NCI-H510A (cell line): ENCODE results near the gene PEX11A.

Experiments
- DNase-seq: peaks from one replicate; lab custom pipeline; 2025; lab: John Stamatoyannopoulos, UW

Gene PEX11A

GRCh38 chr15:89654847-89655805 lies 35.4 kb downstream of the PEX11A start, which contains the start of gene KIF7:
Gene KIF7 (minus strand): TSS chr15:89655467. CDS start chr15:89652930, 2,537 bp downstream.
- no peak for DNase-seq

- DNase-seq, result no peak
These were observed 36.2 kb downstream of the PEX11A start for GRCh38 chr15:89654301-89654761.

- DNase-seq, result no peak
These were observed 37.0 kb downstream of the PEX11A start for GRCh38 chr15:89653578-89653977.

GRCh38 chr15:89652666-89653065 lies 37.9 kb downstream of the PEX11A start:
- DNase-seq, result no peak

GRCh38 chr15:89652131-89652530 lies 38.4 kb downstream of the PEX11A start:
- no peak for DNase-seq

- DNase-seq, result no peak
These were observed 40.8 kb downstream of the PEX11A start for GRCh38 chr15:89649716-89650115.

- no peak for DNase-seq
These were observed 41.4 kb downstream of the PEX11A start for GRCh38 chr15:89649013-89649625.

- no peak for DNase-seq
These were observed 42.2 kb downstream of the PEX11A start for GRCh38 chr15:89648106-89649012.

- no peak for DNase-seq
These were observed 43.2 kb downstream of the PEX11A start for GRCh38 chr15:89647191-89647851.

- no peak for DNase-seq
These were observed 44.0 kb downstream of the PEX11A start for GRCh38 chr15:89646416-89647141.

GRCh38 chr15:89645680-89646079 lies 44.9 kb downstream of the PEX11A start:
- DNase-seq, result no peak

- no peak for DNase-seq
These were observed 48.4 kb downstream of the PEX11A start for GRCh38 chr15:89642106-89642505.

- no peak for DNase-seq
These were observed 49.5 kb downstream of the PEX11A start for GRCh38 chr15:89641053-89641452.

GRCh38 chr15:89640245-89640644 lies 50.3 kb downstream of the PEX11A start:
- DNase-seq, result no peak

GRCh38 chr15:89633585-89633984 lies 57.0 kb downstream of the PEX11A start:
- no peak for DNase-seq

GRCh38 chr15:89632563-89633430 lies 57.8 kb downstream of the PEX11A start:
- DNase-seq, result no peak

- no peak for DNase-seq
These were observed 58.7 kb downstream of the PEX11A start for GRCh38 chr15:89631902-89632264.
